Kidney (tissue), 14 donors: Measurements from ENCODE around the gene RFLNA. TPM values are rescaled to one million over a fixed set of nuclear protein-coding genes. Genes with fewer than 3 reads are reported as not detected.

Experiments
- DNase-seq, 5 donors: peaks; one replicate each; pipeline ENCODE4 v3.0.0-alpha.2; 2013 to 2020
- FAIRE-seq: peaks from 2 replicates; lab custom pipeline; 2012; peaks lifted over from hg19 to GRCh38; lab: Jason Lieb, UNC
- H3K27ac ChIP-seq, 2 donors: one replicate each; pipeline ENCODE4 v1.7.0; 2013; ENCODE audit warnings: low read depth in 2 of 2, low read length in 2 of 2, inconsistent platforms in 1 of 2
- H3K27me3 ChIP-seq: one replicate; pipeline ENCODE4 v1.7.1; 2013; ENCODE audit warnings: low read length, inconsistent platforms; ENCODE audit not compliant: control insufficient read depth, insufficient read depth
- H3K36me3 ChIP-seq, 3 donors: one replicate each; pipeline versions ENCODE4 v1.7.0 to v1.7.1; 2013; ENCODE audit warnings: low read length in 3 of 3, control low read depth in 1 of 3, inconsistent platforms in 1 of 3; ENCODE audit not compliant: insufficient read depth in 3 of 3, control insufficient read depth in 2 of 3
- H3K4me1 ChIP-seq, 3 donors: one replicate each; pipeline versions ENCODE4 v1.7.0 to v1.7.1; 2013; ENCODE audit warnings: low read length in 3 of 3, inconsistent platforms in 1 of 3, low read depth in 1 of 3; ENCODE audit not compliant: control insufficient read depth in 2 of 3, insufficient read depth in 2 of 3
- H3K4me3 ChIP-seq, 3 donors: one replicate each; pipeline versions ENCODE4 v1.7.0 to v1.8.1; 2013; ENCODE audit warnings: low read length in 3 of 3, control low read depth in 1 of 3, inconsistent platforms in 1 of 3
- H3K9ac ChIP-seq, 3 donors: one replicate each; pipeline versions ENCODE4 v1.7.0 to v1.7.1; 2013; ENCODE audit warnings: low read length in 3 of 3, control low read depth in 1 of 3, inconsistent platforms in 1 of 3
- H3K9me3 ChIP-seq, 3 donors: one replicate each; pipeline versions ENCODE4 v1.7.0 to v1.7.1; 2013; ENCODE audit warnings: low read length in 3 of 3, control low read depth in 1 of 3, inconsistent platforms in 1 of 3; ENCODE audit not compliant: control insufficient read depth in 2 of 3, insufficient read depth in 1 of 3
- intact Hi-C: fragments of 100-400 bp; cut with DNase I; formaldehyde crosslinking; loops from one replicate; pipeline ENCODE4 v1.11.1; 2022
- polyA plus RNA-seq: library from polyadenylated mRNA; stranded (reverse); fragments of 350-450 nt; fragmentation: Illumina TruSeq; extraction: RNeasy Lipid Tissue Mini Kit (QIAGEN cat#74804); gene quantifications from one replicate; pipeline ENCODE4 v1.2.3, GENCODE V29; 2014; ENCODE audit warnings: low read depth, low replicate concordance; ENCODE audit not compliant: insufficient read depth
- total RNA-seq: library from RNA; stranded (reverse); fragmentation: NEBNext Ultra II Directional; extraction: Animal tissue kit (Norgen Biotek cat#: 25700); gene quantifications from one replicate; pipeline ENCODE4 v1.2.1, GENCODE V29; 2021
- TF ChIP-seq, protein P1 (sequence below): IDR thresholded peaks from 3 replicates; pipeline ENCODE4 v1.5.1; 2012; ENCODE audit warnings: mild to moderate bottlenecking, moderate library complexity, borderline replicate concordance; ENCODE audit not compliant: insufficient read depth; ENCODE audit errors: extremely low read depth
- donor health status: control.
- donor health status: control.
- donor health status: control.
- donor health status: control.
- donor health status: control.
- donor health status: DM: yes; HTN: yes; CAD: no.
- donor health status: Normal renal cell carcinoma (clear cell type).

RFLNA gene
- total and polyA plus RNA-seq, 2 donors from 2014 or later, result 0.76 to 0.82 TPM

DNA sequence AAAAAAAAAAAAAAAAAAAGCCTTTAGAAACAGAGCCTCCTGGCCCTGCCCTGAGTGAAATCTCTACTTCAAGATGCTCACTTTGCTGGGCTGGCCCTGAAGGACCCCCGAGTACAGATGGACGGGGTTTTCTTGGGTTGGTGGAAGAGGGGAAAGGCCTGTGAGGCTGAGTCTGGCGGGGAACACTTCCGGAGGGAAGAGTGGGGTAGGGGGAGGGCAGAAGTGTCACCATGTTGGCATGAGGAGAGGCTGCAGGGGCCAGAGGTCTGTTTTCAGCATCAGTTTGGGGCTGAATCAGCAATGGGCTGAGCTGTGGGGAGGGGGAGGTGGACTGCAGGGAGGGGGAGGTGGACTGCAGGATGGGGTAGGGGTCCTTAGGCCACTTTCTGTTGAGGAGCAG lies 15.3 kb downstream of the RFLNA start:
- FAIRE-seq (no peak), DNase-seq (no peak)
- Histone ChIP-seq H3K9me3 (no peaks in the 10 kb centered on the region), H3K27me3 (no peaks in the 10 kb centered on the region), H3K27ac (no peak overlapping the region), H3K4me1 (no peaks in the 10 kb centered on the region), H3K9ac (no peak overlapping the region), H3K36me3 (no peaks in the 10 kb centered on the region), H3K4me3 (no peak overlapping the region)
- intact Hi-C loops, result no loop called here
- TF ChIP-seq, protein P1, sequence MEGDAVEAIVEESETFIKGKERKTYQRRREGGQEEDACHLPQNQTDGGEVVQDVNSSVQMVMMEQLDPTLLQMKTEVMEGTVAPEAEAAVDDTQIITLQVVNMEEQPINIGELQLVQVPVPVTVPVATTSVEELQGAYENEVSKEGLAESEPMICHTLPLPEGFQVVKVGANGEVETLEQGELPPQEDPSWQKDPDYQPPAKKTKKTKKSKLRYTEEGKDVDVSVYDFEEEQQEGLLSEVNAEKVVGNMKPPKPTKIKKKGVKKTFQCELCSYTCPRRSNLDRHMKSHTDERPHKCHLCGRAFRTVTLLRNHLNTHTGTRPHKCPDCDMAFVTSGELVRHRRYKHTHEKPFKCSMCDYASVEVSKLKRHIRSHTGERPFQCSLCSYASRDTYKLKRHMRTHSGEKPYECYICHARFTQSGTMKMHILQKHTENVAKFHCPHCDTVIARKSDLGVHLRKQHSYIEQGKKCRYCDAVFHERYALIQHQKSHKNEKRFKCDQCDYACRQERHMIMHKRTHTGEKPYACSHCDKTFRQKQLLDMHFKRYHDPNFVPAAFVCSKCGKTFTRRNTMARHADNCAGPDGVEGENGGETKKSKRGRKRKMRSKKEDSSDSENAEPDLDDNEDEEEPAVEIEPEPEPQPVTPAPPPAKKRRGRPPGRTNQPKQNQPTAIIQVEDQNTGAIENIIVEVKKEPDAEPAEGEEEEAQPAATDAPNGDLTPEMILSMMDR, result no peak

DNA sequence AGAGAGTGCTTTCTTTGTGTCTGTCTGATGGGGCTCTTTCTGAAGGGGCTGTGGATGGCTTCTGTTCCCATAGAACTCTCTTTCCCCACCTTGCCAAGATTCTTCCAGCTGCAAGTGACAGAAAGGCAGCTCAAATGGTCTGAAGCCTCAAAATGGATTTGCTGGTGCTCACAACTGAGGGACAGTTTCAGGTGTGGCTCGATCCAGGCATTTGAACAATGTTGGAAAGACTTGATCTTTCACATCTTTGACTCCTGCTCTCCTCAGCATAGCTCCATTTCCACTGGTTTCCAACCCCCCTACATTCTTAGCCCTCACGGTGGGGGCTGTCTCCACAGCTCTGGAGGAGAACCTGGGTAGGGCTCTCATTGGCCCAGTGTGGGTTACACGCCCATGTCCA lies 15.9 kb downstream of the RFLNA start:
- Histone ChIP-seq H3K4me3 (no peak overlapping the region), H3K4me1 (no peaks in the 10 kb centered on the region), H3K9ac (no peak overlapping the region), H3K9me3 (no peaks in the 10 kb centered on the region), H3K27me3 (no peaks in the 10 kb centered on the region), H3K36me3 (no peaks in the 10 kb centered on the region), H3K27ac (no peak overlapping the region)
- FAIRE-seq (no peak), DNase-seq (no peak)
- TF ChIP-seq, protein P1, result no peak
- intact Hi-C loops, result no loop called here

DNA sequence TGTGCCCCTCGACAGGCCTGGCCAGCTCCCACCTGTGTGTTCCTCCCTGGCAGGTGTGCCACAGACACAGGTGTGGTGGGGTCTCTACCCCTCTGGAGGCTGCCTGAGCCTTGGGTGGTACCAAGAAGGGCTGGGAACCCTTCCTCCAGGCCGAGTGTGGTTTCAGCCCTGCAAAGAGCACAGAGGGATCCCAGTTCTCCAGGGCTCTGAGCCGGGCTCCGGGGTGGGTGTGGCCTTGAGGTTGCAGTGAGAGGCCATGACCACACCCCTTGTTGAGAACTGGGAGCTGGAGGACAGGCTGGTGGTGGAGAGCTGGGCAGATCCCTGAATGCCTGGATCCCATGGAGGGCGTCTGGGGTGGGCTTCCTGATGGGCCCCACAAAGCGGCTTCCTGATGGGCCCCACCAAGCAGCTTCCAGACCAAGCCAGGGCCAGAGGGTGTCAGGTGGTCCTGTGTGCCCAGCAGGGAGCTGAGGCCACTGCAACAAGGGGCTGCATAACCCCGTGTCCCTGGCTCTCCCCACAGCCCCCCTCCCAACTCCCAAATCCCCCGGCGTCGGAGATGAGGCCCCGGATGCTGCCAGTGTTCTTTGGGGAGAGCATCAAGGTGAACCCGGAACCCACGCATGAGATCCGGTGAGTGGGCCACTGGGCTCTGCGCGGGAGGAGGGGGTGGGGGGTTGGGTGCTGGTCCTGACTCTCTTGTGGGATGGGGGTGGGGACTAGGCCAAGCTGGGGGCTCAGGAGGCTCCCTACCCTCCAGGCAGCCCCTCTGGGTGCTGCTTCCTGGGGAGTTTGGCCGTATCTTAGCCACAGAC lies 16.6 kb downstream of the RFLNA start:
- Histone ChIP-seq H3K4me1 (no peaks in the 10 kb centered on the region), H3K36me3 (no peaks in the 10 kb centered on the region), H3K9me3 (no peaks in the 10 kb centered on the region), H3K9ac (no peak overlapping the region), H3K27ac (no peak overlapping the region), H3K27me3 (no peaks in the 10 kb centered on the region), H3K4me3 (no peak overlapping the region)
- FAIRE-seq (no peak), DNase-seq (no peak)
- intact Hi-C loops, result no loop called here
- TF ChIP-seq, protein P1, result no peak
